ENCODE data around the gene TRAF3.

Gene TRAF3

GRCh38 chr14:102775855-102776760, 1.1 kb upstream of the TRAF3 start:
- DNase-seq, result peak in 3 of 56 donors; percentile 26 to 44 (median 41)

- DNase-seq, result peak in 2 of 56 donors; percentile 27 to 49
Observed at GRCh38 chr14:102777711-102778337, 575 bp downstream of the TRAF3 start.

- DNase-seq, result peak in 3 of 56 donors; percentile 13 to 33 (median 23)
Observed at GRCh38 chr14:102778338-102779083, 1.3 kb downstream of the TRAF3 start.

- DNase-seq, result no peak
Observed at GRCh38 chr14:102779084-102779462, 1.8 kb downstream of the TRAF3 start.

- DNase-seq, result peak in 2 of 56 donors; percentile 12 to 32
Observed at GRCh38 chr14:102779574-102780315, 2.5 kb downstream of the TRAF3 start.

- DNase-seq, result no peak
Observed at GRCh38 chr14:102781063-102781462, 3.8 kb downstream of the TRAF3 start.

- no peak for DNase-seq
Observed at GRCh38 chr14:102782974-102783373, 5.7 kb downstream of the TRAF3 start.

GRCh38 chr14:102784892-102785594, 7.8 kb downstream of the TRAF3 start:
- DNase-seq, result no peak

GRCh38 chr14:102785595-102785963, 8.3 kb downstream of the TRAF3 start:
- DNase-seq, result no peak

GRCh38 chr14:102786768-102787167, 9.5 kb downstream of the TRAF3 start:
- DNase-seq, result no peak

GRCh38 chr14:102789349-102789748, 12.1 kb downstream of the TRAF3 start:
- no peak for DNase-seq

GRCh38 chr14:102793531-102794328, 16.5 kb downstream of the TRAF3 start:
- no peak for DNase-seq

- peak in 1 of 56 donors; percentile 8 for DNase-seq
Observed at GRCh38 chr14:102795060-102795925, 18.0 kb downstream of the TRAF3 start.

- no peak for DNase-seq
Observed at GRCh38 chr14:102796661-102797190, 19.5 kb downstream of the TRAF3 start.

GRCh38 chr14:102798926-102799325, 21.7 kb downstream of the TRAF3 start:
- no peak for DNase-seq

- no peak for DNase-seq
Observed at GRCh38 chr14:102799684-102800562, 22.7 kb downstream of the TRAF3 start.

- no peak for DNase-seq
Observed at GRCh38 chr14:102802834-102803523, 25.7 kb downstream of the TRAF3 start.

All from nucleus accumbens (tissue), 56 donors.